ENCODE results near the gene SAMD3.

DNA sequence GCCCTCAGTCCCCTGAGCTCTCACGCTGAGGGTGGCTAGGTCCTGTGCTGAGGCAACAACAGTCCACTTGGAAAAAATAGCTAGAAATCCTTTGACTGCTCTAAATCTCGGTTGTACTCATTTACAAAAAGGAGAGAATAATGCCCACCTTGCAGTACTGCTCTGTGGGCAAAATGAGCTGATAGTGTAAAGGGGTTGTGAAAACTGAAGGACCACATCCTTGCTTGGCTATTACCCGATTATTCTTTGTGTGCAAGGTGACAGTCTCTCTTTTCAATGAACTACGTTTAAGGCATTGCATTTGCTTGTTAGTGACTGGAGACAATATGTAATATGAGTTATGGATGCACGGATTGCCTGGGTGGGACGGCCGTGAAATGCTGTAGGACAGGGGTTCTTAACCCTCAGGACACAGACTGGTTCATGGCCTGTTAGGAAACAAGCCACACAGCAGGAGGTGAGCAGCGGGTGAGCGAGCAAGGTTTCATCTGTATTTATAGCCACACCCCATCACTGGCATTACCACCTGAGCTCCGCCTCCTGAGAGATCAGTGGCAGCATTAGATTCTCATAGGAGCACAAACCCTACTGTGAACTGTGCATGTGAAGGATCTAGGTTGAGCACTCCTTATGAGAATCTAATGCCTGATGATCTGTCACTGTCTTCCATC, 14.6 kb downstream of the SAMD3 start:
- TF ChIP-seq, protein P1, sequence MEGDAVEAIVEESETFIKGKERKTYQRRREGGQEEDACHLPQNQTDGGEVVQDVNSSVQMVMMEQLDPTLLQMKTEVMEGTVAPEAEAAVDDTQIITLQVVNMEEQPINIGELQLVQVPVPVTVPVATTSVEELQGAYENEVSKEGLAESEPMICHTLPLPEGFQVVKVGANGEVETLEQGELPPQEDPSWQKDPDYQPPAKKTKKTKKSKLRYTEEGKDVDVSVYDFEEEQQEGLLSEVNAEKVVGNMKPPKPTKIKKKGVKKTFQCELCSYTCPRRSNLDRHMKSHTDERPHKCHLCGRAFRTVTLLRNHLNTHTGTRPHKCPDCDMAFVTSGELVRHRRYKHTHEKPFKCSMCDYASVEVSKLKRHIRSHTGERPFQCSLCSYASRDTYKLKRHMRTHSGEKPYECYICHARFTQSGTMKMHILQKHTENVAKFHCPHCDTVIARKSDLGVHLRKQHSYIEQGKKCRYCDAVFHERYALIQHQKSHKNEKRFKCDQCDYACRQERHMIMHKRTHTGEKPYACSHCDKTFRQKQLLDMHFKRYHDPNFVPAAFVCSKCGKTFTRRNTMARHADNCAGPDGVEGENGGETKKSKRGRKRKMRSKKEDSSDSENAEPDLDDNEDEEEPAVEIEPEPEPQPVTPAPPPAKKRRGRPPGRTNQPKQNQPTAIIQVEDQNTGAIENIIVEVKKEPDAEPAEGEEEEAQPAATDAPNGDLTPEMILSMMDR (conservative IDR thresholded peaks at IDR 0.05; ENCODE audit: low read length) = no peak
- no peak for TF ChIP-seq EZH2phosphoT487 (IDR thresholded peaks at IDR 0.05; ENCODE audit: borderline replicate concordance, low read depth, low read length)

Measured in OCI-LY7 (cell line).